Ovary (tissue), 9 donors: ENCODE results near the gene LMLN. TPM values are rescaled to one million over a fixed set of nuclear protein-coding genes. Genes with fewer than 3 reads are reported as not detected.

Experiments used
- DNase-seq, 5 donors: peaks; one replicate each; pipeline ENCODE4 v3.0.0-alpha.2; 2019 to 2020
- H3K27ac ChIP-seq, 2 donors: fragments of 200-600 bp; one replicate each; pipeline versions ENCODE4 v1.5.1 to v1.8.0; 2019 to 2022
- H3K27me3 ChIP-seq: fragments of 200-600 bp; one replicate; pipeline ENCODE4 v1.8.0; 2022
- H3K36me3 ChIP-seq: fragments of 200-600 bp; sonication (generic); one replicate; pipeline ENCODE4 v1.5.1; 2019
- H3K4me1 ChIP-seq: one replicate; pipeline ENCODE4 v1.8.1; 2013; ENCODE audit warnings: mild to moderate bottlenecking, moderate library complexity; ENCODE audit not compliant: insufficient read depth
- H3K4me3 ChIP-seq: fragments of 200-600 bp; sonication (generic); one replicate; pipeline ENCODE4 v1.5.1; 2017
- H3K9me3 ChIP-seq, 2 donors: fragments of 200-600 bp in 1 of 2; sonication (generic) in 1 of 2; one replicate each; pipeline versions ENCODE4 v1.5.1 to v1.8.1; 2013 to 2019; ENCODE audit warnings: mild to moderate bottlenecking in 1 of 2, moderate library complexity in 1 of 2
- CTCF ChIP-seq, 3 donors: fragments of 450-650 bp in 2 of 3; fragments of 200-600 bp in 1 of 3; IDR thresholded peaks; one replicate each; pipeline versions ENCODE4 v1.5.1 to v1.8.0; 2016 to 2022; ENCODE audit warnings: antibody characterized with exemption in 3 of 3, mild to moderate bottlenecking in 1 of 3
- EP300 ChIP-seq: sonication (generic); formaldehyde crosslinking; IDR thresholded peaks from one replicate; pipeline ENCODE4 v1.6.1; 2017; ENCODE audit warnings: antibody characterized with exemption
- POLR2A ChIP-seq: fragments of 450-650 bp; IDR thresholded peaks from one replicate; pipeline ENCODE4 v1.6.1; 2017; ENCODE audit warnings: antibody characterized with exemption, mild to moderate bottlenecking, moderate library complexity
- WGBS, 3 donors: extraction: QIAGEN DNeasy Blood & Tissue Kit in 1 of 3; methylation state at CpG; one replicate each; pipeline versions ENCODE4 v1.1.5 to v1.1.7; 2013 to 2017; 5-methylcytosine and 5-hydroxymethylcytosine counted together
- intact Hi-C, 4 donors: fragments of 100-400 bp; cut with DNase I; formaldehyde crosslinking; loops; one replicate each; pipeline versions ENCODE4 v1.11.0 to v1.15.1; 2022 to 2023
- polyA plus RNA-seq, 2 donors: library from polyadenylated mRNA; stranded (reverse); fragments of 200-250 nt in 1 of 2; fragments of 350-450 nt in 1 of 2; fragmentation: Illumina TruSeq in 1 of 2; extraction: RNeasy Lipid Tissue Mini Kit (QIAGEN cat#74804) in 1 of 2; gene quantifications; one replicate each; pipeline ENCODE4 v1.2.3, GENCODE V29; 2013 to 2014
- total RNA-seq, 7 donors: library from RNA; depleted of rRNA in 2 of 7; stranded (reverse); fragments of >200 nt in 2 of 7; fragmentation: NEBNext Ultra II Directional in 3 of 7; extraction: Animal tissue kit (Norgen Biotek cat#: 25700) in 3 of 7; gene quantifications; one replicate each; pipeline versions ENCODE4 v1.1.0 to v1.2.4, GENCODE V29; 2016 to 2023
- donor health status: DM: no; HTN: no; CAD: no; lungs with moderate emphysema.
- donor health status: DM: no; HTN: no; CAD: no.
- donor health status: Bipolar disorder and iron deficiency.
- donor health status: DM: yes; HTN: yes; CAD: no.
- donor health status: DM: no; HTN: no; CAD: no.
- donor health status: DM: yes; HTN: yes; CAD: no.

The LMLN gene
- total and polyA plus RNA-seq, 9 donors = 2.4 to 12.8 (median 7.4) TPM

GRCh38 chr3:198062068-198062465, 102.0 kb downstream of the LMLN start:
- intact Hi-C loops = no loop called here
- no peak for DNase-seq
- H3K4me1 ChIP-seq = no peaks in the 10 kb centered on the region
- no peak overlapping the region for H3K4me3 ChIP-seq
- H3K27ac ChIP-seq = no peak overlapping the region
- no peaks in the 10 kb centered on the region for H3K9me3 ChIP-seq
- WGBS, 3 donors = 35 to 61% (median 45%) methylated on average over 1 of the region's 1 CpG
- no peaks in the 10 kb centered on the region for H3K27me3 ChIP-seq
- TF ChIP-seq EP300 = no peak
- no peaks in the 10 kb centered on the region for H3K36me3 ChIP-seq

- Histone ChIP-seq H3K27me3 (no peaks in the 10 kb centered on the region), H3K27ac (no peak overlapping the region), H3K4me3 (no peak overlapping the region), H3K36me3 (no peaks in the 10 kb centered on the region), H3K4me1 (no peaks in the 10 kb centered on the region), H3K9me3 (no peaks in the 10 kb centered on the region)
- WGBS, 3 donors = 78 to 89% (median 85%) methylated on average over 5 of the region's 5 CpGs
- DNase-seq = no peak
- intact Hi-C loops = no loop called here
- TF ChIP-seq EP300 (no peak), POLR2A (no peak), CTCF (IDR thresholded peaks at IDR 0.05) (no peak)
Measured at GRCh38 chr3:198064420-198064819, 104.4 kb downstream of the LMLN start.

- H3K27me3 ChIP-seq = no peaks in the 10 kb centered on the region
- 67 to 100% (median 94%) methylated on average over 2 of the region's 2 CpGs for WGBS, 3 donors
- no peak for DNase-seq
- no peaks in the 10 kb centered on the region for H3K36me3 ChIP-seq
- intact Hi-C loops = no loop called here
- H3K27ac ChIP-seq = no peak overlapping the region
- H3K4me3 ChIP-seq = no peak overlapping the region
- no peaks in the 10 kb centered on the region for H3K9me3 ChIP-seq
- H3K4me1 ChIP-seq = no peaks in the 10 kb centered on the region
- TF ChIP-seq EP300 (no peak), CTCF (IDR thresholded peaks at IDR 0.05) (no peak), POLR2A (no peak)
Measured at GRCh38 chr3:198065897-198066296, 105.9 kb downstream of the LMLN start.

- H3K36me3 ChIP-seq = no peaks in the 10 kb centered on the region
- H3K9me3 ChIP-seq = no peaks in the 10 kb centered on the region
- 56 to 63% (median 61%) methylated on average over 2 of the region's 2 CpGs for WGBS, 3 donors
- DNase-seq = no peak
- no peaks in the 10 kb centered on the region for H3K27me3 ChIP-seq
- intact Hi-C loops = no loop called here
- no peak overlapping the region for H3K27ac ChIP-seq
- H3K4me3 ChIP-seq = no peak overlapping the region
- TF ChIP-seq EP300 (no peak), CTCF (IDR thresholded peaks at IDR 0.05) (no peak), POLR2A (no peak)
- no peaks in the 10 kb centered on the region for H3K4me1 ChIP-seq
Measured at GRCh38 chr3:198067416-198067815, 107.4 kb downstream of the LMLN start.

GRCh38 chr3:198070871-198071270, 110.9 kb downstream of the LMLN start:
- Histone ChIP-seq H3K4me3 (no peak overlapping the region), H3K27me3 (no peaks in the 10 kb centered on the region), H3K27ac (no peak overlapping the region), H3K36me3 (no peaks in the 10 kb centered on the region), H3K9me3 (no peaks in the 10 kb centered on the region), H3K4me1 (no peaks in the 10 kb centered on the region)
- TF ChIP-seq CTCF (IDR thresholded peaks at IDR 0.05) = no peak
- no peak for TF ChIP-seq POLR2A
- no peak for TF ChIP-seq EP300
- intact Hi-C loops = no loop called here
- 89 to 94% (median 92%) methylated on average over 5 of the region's 5 CpGs for WGBS, 3 donors
- DNase-seq = no peak
